GM12872 (cell line): Measurements from ENCODE around the gene CPNE6.

ENCODE experiments used
- CTCF ChIP-seq: IDR thresholded peaks from 3 replicates; pipeline ENCODE4 v1.5.1; 2011; ENCODE audit warnings: low read depth, mild to moderate bottlenecking, low read length, moderate library complexity; ENCODE audit not compliant: insufficient read depth

CPNE6 gene

GRCh38 chr14:24096545-24097181 lies 25.3 kb downstream of the CPNE6 start:
- TF ChIP-seq CTCF = no peak

GRCh38 chr14:24098229-24098926 lies 27.0 kb downstream of the CPNE6 start:
- TF ChIP-seq CTCF = no peak

DNA sequence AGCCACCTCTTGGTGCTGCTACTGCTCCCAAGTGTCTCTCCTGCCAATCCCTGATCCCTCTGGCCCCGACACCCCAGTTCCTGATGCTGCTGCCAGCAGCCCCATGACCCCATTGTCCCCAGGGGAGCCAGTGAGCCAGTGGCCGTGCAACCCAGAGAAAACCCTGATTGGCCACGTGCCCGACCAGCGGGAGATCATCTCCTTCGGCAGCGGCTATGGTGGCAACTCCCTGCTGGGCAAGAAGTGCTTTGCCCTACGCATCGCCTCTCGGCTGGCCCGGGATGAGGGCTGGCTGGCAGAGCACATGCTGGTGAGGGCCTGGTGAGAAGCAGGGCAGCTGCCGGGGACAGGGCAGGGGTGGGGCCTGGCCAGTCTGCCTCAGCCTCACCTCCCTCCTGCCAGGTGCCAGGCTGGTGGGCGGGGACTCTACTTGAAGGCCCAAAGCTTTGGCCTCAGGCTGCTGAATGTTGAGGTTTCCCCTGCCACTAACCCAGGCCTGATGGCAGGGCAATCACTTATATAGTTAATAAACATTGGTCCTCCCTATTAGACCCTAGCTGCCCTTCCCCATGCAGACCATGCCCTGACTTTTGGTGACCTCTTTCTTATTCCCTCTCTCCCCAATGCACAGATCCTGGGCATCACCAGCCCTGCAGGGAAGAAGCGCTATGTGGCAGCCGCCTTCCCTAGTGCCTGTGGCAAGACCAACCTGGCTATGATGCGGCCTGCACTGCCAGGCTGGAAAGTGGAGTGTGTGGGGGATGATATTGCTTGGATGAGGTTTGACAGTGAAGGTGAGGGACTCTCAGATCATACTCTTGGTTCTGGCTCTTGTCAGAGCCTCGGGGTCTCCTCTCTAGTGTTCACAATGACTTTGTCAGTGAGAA lies 27.8 kb downstream of the CPNE6 start:
- TF ChIP-seq CTCF = no peak

DNA sequence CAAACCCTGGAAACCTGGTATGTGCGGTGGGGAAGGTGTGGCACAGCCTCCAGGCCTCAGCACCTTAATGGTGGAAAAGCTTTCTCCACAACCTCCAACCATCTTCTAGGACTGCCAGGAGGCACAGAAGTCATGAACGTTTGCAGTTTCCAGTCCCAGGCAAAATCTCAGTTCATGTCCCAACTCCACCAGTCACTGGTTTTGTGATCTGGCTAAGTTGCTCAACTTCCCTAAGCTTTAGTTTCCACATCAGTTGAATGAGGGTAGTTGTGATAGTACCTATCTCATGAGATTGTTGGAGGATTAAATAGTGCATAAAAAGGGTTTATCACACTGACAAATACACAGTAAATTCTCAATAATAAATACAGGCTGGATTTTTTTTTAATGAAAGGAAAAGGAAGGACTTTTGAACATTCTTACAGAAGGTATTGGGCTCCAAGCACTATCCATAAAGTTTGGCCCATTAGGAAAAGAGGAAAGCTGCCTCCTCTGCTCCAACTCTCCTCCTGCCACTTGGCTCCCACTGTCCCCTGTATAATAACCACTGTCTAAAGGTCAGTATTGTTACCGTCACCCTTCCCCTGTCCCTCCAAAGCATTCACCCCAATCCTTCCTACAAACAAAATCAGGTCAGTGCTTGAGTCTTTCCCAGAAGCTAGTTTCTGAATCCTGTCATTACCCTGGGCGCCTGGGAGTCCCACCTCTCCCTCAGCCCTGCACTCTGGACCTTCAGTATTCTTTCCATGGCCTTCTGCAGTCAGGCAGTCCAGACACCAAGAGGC lies 29.0 kb downstream of the CPNE6 start:
- no peak for TF ChIP-seq CTCF

DNA sequence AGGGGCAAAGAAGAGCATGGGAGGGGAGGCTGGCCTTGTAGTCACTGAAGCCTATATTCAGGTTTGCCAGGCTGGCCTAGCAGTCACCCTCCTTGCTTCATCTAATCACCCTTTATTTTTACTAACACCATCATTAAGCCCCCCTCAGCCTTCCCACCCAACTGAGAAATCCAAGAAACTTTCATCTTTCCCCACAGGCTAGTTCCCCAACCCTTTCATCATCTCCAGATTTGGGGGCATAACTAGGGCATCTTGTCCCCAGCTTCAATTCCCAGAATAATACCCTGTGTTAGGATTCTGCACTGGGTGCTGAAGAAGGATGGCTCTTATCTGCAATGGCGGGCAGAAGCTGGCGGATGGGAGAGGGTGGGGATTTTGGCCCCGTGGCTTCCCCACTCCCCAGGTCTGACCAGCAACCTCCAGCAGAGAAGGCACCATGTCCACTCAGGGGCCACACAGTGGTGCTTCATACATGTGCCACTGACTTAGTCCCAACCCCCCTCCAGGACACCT lies 29.7 kb downstream of the CPNE6 start:
- TF ChIP-seq CTCF = no peak

DNA sequence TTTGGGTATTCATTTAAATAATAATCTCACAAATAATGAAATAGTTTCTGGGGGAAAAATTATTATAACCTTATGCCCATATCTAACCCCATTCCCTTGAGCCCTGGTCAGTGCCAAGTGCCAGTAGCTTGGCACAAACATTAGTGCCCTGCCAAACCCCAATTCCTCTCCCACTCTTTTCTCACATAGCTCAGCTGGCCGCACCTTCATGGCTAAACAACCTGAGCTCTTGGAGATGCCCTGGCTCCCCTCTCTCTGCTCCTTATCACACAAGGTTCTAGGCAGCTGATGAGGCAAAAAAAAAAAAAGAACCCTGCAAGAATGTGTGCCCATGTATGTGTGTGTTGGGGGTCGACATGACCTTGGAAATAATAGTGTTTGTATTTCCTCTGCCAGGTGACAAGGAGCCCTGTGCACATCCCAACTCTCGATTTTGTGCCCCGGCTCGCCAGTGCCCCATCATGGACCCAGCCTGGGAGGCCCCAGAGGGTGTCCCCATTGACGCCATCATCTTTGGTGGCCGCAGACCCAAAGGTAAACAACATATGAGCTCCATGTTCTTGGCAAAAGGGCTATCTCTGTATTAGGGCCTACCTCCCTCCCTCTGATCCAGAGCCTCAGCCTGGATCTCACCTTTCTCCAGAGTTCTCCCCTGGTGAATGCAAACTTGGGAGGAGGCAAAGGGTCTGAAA lies 31.1 kb downstream of the CPNE6 start:
- no peak for TF ChIP-seq CTCF
